Measurements from ENCODE around the gene KCTD15. TPM values are rescaled to one million over a fixed set of nuclear protein-coding genes. Genes with fewer than 3 reads are reported as not detected.

The KCTD15 gene
- total and polyA plus RNA-seq, 4 donors: 13.8 to 42.7 (median 30.5) TPM

DNA sequence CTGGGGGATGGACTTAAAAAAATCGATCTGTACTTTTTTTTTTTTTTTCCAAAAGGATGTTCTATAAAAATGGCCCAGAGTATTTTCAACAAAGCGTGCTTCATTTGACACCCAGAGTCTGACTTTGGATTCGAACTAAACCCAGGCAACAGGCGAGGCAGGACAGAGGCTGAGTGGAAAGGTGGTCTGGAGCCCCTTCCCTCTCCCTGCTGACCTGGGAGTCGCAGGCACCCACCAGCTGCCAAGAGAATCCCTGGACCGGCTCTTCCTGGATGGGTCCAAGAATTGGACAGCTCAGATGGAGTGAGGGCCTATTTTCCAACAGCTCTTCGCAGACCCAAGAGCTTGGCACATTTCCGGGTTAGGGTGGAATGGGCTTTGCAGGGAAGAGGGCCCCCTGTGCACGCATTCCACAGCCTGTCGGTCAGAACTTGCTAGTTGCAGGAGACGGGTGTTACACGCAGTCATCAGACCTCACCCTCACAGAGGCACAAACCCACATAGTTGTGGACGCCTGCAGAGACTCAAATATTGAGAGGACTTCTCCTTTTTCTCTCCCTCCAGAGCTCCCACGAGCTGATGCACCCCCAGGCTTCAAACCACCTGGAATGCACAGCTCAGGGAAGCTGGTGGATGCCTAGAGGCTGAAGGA, 15.2 kb downstream of the KCTD15 start:
- no peak for ATAC-seq (ENCODE audit: insufficient read depth, low FRiP score)
- Histone ChIP-seq H3K27me3 (ENCODE audit: control insufficient read depth in 3 of 3, insufficient read depth in 3 of 3, low read length in 2 of 3) (no peaks in the 10 kb centered on the region), H3K27ac (ENCODE audit: low read depth in 1 of 2, low read length in 1 of 2) (no peak overlapping the region), H3K4me3 (no peak overlapping the region), H3K9me3 (ENCODE audit: control insufficient read depth in 4 of 4, insufficient read depth in 3 of 4, low read length in 3 of 4) (no peaks in the 10 kb centered on the region), H3K4me1 (ENCODE audit: control insufficient read depth in 5 of 5, insufficient read depth in 5 of 5, low read length in 5 of 5) (peaks cover 0 to 20% (median 4%) of the 10 kb centered on the region in 5 donors), H3K9ac (ENCODE audit: insufficient read depth in 1 of 2, low read length in 2 of 2) (no peak overlapping the region), H3K36me3 (ENCODE audit: control insufficient read depth in 4 of 4, insufficient read depth in 4 of 4, low read length in 4 of 4) (peaks cover 0 to 32% (median 14%) of the 10 kb centered on the region in 4 donors)
- TF ChIP-seq, protein P1, sequence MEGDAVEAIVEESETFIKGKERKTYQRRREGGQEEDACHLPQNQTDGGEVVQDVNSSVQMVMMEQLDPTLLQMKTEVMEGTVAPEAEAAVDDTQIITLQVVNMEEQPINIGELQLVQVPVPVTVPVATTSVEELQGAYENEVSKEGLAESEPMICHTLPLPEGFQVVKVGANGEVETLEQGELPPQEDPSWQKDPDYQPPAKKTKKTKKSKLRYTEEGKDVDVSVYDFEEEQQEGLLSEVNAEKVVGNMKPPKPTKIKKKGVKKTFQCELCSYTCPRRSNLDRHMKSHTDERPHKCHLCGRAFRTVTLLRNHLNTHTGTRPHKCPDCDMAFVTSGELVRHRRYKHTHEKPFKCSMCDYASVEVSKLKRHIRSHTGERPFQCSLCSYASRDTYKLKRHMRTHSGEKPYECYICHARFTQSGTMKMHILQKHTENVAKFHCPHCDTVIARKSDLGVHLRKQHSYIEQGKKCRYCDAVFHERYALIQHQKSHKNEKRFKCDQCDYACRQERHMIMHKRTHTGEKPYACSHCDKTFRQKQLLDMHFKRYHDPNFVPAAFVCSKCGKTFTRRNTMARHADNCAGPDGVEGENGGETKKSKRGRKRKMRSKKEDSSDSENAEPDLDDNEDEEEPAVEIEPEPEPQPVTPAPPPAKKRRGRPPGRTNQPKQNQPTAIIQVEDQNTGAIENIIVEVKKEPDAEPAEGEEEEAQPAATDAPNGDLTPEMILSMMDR (IDR thresholded peaks at IDR 0.05; ENCODE audit: control extremely low read depth, extremely low read depth): no peak
- DNase-seq: no peak
- 73 to 78% methylated on average over 14 of the region's 14 CpGs for WGBS, 2 donors

DNA sequence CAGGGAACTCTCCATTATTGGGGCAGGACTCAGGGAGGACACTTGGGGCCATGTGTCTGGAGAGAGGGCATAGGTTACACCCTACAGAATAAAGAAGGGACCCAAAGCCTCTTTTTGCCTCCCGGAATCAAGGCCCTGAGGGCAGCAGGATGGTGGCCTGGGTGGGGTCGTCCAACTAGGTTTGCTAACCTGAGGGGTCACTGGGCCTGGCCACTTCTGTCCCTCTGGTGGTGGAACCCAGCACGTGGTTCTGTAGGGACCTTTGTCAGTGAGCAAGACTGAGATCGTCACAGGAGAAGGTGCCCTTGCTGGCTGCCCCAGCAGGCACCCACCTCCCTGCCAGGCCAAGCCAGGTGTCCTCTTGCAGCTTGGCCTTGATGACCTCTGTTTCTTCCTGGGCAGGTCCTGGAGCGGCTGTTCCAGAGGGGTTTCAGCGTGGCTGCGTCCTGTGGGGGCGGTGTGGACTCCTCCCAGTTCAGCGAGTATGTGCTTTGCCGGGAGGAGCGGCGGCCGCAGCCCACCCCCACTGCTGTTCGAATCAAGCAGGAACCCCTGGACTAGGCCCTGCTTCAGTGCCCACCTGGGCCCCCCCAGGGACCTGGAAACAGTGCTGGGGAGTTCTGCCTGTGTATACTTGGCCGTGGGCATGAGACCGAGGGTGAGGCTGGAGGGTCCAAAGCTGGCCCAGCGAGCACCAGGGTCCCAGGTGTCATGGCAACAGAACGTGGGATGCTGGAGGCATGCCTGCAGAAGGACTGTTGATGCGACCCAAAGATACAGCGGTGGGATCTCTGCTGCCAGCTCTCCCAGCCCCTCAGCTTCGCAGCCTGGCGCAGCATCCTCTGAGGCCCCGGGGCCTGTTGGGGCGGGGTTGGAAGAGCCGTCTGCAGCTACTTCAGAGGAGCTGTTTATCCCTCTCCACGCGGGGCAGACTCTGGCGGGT, 16.0 kb downstream of the KCTD15 start:
- WGBS, 2 donors: 90 to 95% methylated on average over 28 of the region's 28 CpGs
- ATAC-seq (ENCODE audit: insufficient read depth, low FRiP score) (no peak), DNase-seq (no peak)
- Histone ChIP-seq H3K9me3 (ENCODE audit: control insufficient read depth in 4 of 4, insufficient read depth in 3 of 4, low read length in 3 of 4) (no peaks in the 10 kb centered on the region), H3K4me1 (ENCODE audit: control insufficient read depth in 5 of 5, insufficient read depth in 5 of 5, low read length in 5 of 5) (peaks cover 0 to 20% (median 4%) of the 10 kb centered on the region in 5 donors), H3K27me3 (ENCODE audit: control insufficient read depth in 3 of 3, insufficient read depth in 3 of 3, low read length in 2 of 3) (no peaks in the 10 kb centered on the region), H3K9ac (ENCODE audit: insufficient read depth in 1 of 2, low read length in 2 of 2) (no peak overlapping the region), H3K27ac (ENCODE audit: low read depth in 1 of 2, low read length in 1 of 2) (no peak overlapping the region), H3K36me3 (ENCODE audit: control insufficient read depth in 4 of 4, insufficient read depth in 4 of 4, low read length in 4 of 4) (peaks cover 0 to 28% (median 13%) of the 10 kb centered on the region in 4 donors), H3K4me3 (no peak overlapping the region)
- TF ChIP-seq, protein P1 (IDR thresholded peaks at IDR 0.05; ENCODE audit: control extremely low read depth, extremely low read depth): no peak

DNA sequence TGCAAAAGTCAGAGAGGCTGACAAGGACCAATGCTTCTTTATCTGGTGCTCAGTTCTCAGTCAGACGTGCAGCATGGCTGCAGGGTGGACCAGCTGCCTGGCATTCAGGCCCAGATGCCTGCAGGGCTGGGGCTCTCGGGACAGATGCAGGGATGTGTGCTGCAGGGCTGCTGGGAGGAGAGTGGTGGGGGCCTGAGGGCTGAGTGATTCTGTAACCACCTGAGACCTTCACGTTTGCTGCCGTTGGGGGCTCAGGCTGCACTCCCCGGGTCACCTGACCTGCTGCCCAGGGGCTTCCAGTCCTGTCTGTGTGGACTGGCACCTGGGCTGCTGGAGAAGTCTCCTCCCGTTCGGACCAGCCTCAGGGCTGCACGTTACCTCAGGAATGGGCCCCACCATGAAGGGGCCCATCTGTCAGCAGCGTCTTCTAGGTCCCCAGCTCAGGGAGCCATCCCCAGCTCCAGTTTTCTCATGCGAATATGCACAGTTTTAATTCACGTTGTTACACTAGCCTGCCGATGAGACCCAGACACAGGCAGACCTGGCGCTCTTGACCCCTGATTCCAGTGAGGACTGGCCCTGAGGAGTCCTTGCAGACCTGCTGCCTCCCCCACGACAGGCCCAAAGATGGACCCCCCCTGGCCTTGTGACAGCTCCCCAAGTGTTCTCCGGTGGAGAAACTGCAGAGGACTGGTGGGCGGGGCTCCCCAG, 16.9 kb downstream of the KCTD15 start:
- TF ChIP-seq, protein P1 (IDR thresholded peaks at IDR 0.05; ENCODE audit: control extremely low read depth, extremely low read depth): no peak
- ATAC-seq (ENCODE audit: insufficient read depth, low FRiP score) (no peak), DNase-seq (no peak)
- peaks cover 0 to 28% (median 11%) of the 10 kb centered on the region in 4 donors for H3K36me3 ChIP-seq (ENCODE audit: control insufficient read depth in 4 of 4, insufficient read depth in 4 of 4, low read length in 4 of 4)
- no peak overlapping the region for H3K4me3 ChIP-seq
- WGBS, 2 donors: 85 to 91% methylated on average over 16 of the region's 16 CpGs
- H3K9ac ChIP-seq (ENCODE audit: insufficient read depth in 1 of 2, low read length in 2 of 2): no peak overlapping the region
- no peaks in the 10 kb centered on the region for H3K27me3 ChIP-seq (ENCODE audit: control insufficient read depth in 3 of 3, insufficient read depth in 3 of 3, low read length in 2 of 3)
- H3K27ac ChIP-seq (ENCODE audit: low read depth in 1 of 2, low read length in 1 of 2): no peak overlapping the region
- H3K9me3 ChIP-seq (ENCODE audit: control insufficient read depth in 4 of 4, insufficient read depth in 3 of 4, low read length in 3 of 4): no peaks in the 10 kb centered on the region
- peaks cover 0 to 20% (median 4%) of the 10 kb centered on the region in 5 donors for H3K4me1 ChIP-seq (ENCODE audit: control insufficient read depth in 5 of 5, insufficient read depth in 5 of 5, low read length in 5 of 5)

Data from lung (tissue), 12 donors.